Smooth muscle cell (in vitro differentiated cells): ENCODE measurements around the gene IGF2BP3. TPM values are rescaled to one million over a fixed set of nuclear protein-coding genes. Genes with fewer than 3 reads are reported as not detected.

Source experiments
- DNase-seq: peaks from one replicate; lab custom pipeline; 2025; ENCODE audit not compliant: unreplicated experiment; lab: John Stamatoyannopoulos, UW
- H2AFZ ChIP-seq: fragments of 200-600 bp; sonication (generic); 2 replicates; pipeline ENCODE4 v1.6.0; 2016; ENCODE audit warnings: antibody characterized with exemption, low read depth, mild to moderate bottlenecking
- H3F3A ChIP-seq: fragments of 200-600 bp; sonication (generic); 2 replicates; pipeline ENCODE4 v1.6.0; 2017; ENCODE audit warnings: antibody characterized with exemption, low read depth
- H3K27ac ChIP-seq: fragments of 200-600 bp; sonication (generic); 2 replicates; pipeline ENCODE4 v1.5.1; 2016; ENCODE audit warnings: low read depth, mild to moderate bottlenecking
- H3K27me3 ChIP-seq: fragments of 200-600 bp; sonication (generic); 2 replicates; pipeline ENCODE4 v1.6.1; 2016; ENCODE audit warnings: low read depth, mild to moderate bottlenecking
- H3K36me3 ChIP-seq: fragments of 200-600 bp; sonication (generic); 2 replicates; pipeline ENCODE4 v1.5.1; 2016; ENCODE audit warnings: low read depth
- H3K4me1 ChIP-seq: fragments of 200-600 bp; sonication (generic); 2 replicates; pipeline ENCODE4 v1.5.1; 2016; ENCODE audit warnings: low read depth
- H3K4me2 ChIP-seq: fragments of 200-600 bp; sonication (generic); 2 replicates; pipeline ENCODE4 v1.6.0; 2016; ENCODE audit warnings: mild to moderate bottlenecking
- H3K4me3 ChIP-seq: fragments of 200-600 bp; sonication (generic); 2 replicates; pipeline ENCODE4 v1.5.1; 2016; ENCODE audit warnings: mild to moderate bottlenecking
- H3K79me2 ChIP-seq: fragments of 200-600 bp; sonication (generic); 2 replicates; pipeline ENCODE4 v1.6.0; 2016; ENCODE audit warnings: low read depth, mild to moderate bottlenecking
- H3K9ac ChIP-seq: fragments of 200-600 bp; sonication (generic); 2 replicates; pipeline ENCODE4 v1.6.0; 2016; ENCODE audit warnings: low read depth
- H3K9me3 ChIP-seq: fragments of 200-600 bp; sonication (generic); replicated peaks from 2 replicates; pipeline ENCODE4 v1.5.1; 2016; ENCODE audit warnings: low read depth
- H4K20me1 ChIP-seq: fragments of 200-600 bp; sonication (generic); 2 replicates; pipeline ENCODE4 v1.6.0; 2016; ENCODE audit warnings: low read depth
- WGBS: methylation state at CpG from one replicate; pipeline ENCODE4 v1.1.7; 2016; ENCODE audit warnings: low lambda C conversion rate; 5-methylcytosine and 5-hydroxymethylcytosine counted together
- polyA plus RNA-seq: library from polyadenylated mRNA; unstranded; fragments of >200 nt; fragmentation: Nextera tagmentation; extraction: Ambion mirVana; gene quantifications from 2 replicates; pipeline ENCODE4 v1.2.1, GENCODE V29; 2016
- total RNA-seq: library from RNA; depleted of rRNA; stranded (reverse); fragments of >200 nt; gene quantifications from 2 replicates; pipeline ENCODE4 v1.2.3, GENCODE V29; 2014
- TF ChIP-seq, protein P1 (sequence below): fragments of 200-600 bp; sonication (generic); IDR thresholded peaks from 2 replicates; pipeline ENCODE4 v1.5.1; 2017; ENCODE audit warnings: borderline replicate concordance, mild to moderate bottlenecking, antibody characterized with exemption; ENCODE audit not compliant: insufficient read depth, poor library complexity, severe bottlenecking

The IGF2BP3 gene
- total and polyA plus RNA-seq, 2 experiments from 2014 or later, result 7.9 to 35.2 TPM

DNA sequence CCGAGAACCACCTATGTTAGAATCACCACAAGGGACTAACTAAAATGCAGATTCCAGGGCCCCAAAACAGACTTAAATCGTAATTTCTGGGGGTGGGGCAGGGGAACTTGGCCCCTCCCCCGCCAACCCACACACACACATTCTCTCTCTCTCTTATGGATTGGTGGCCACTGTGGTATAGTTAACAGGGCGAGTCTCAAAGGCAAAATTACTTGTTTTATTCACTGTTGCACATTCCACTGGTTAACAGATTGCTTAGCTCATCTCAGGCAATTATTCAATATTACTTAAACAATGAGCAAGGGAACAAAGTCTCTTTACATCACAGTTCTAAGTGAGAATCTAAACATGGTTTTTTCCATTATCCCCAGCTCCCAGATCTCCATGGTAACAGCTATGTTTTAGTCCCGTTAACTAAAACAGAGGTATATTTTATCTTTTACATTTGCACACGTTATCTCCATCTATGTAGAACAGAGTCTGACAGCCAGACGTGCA is 38.5 kb downstream of the IGF2BP3 start:
- no peaks in the 10 kb centered on the region for H3K9me3 ChIP-seq
- no peaks in the 10 kb centered on the region for H3K27me3 ChIP-seq
- WGBS, result 67% methylated on average over 7 of the region's 7 CpGs
- TF ChIP-seq, protein P1, sequence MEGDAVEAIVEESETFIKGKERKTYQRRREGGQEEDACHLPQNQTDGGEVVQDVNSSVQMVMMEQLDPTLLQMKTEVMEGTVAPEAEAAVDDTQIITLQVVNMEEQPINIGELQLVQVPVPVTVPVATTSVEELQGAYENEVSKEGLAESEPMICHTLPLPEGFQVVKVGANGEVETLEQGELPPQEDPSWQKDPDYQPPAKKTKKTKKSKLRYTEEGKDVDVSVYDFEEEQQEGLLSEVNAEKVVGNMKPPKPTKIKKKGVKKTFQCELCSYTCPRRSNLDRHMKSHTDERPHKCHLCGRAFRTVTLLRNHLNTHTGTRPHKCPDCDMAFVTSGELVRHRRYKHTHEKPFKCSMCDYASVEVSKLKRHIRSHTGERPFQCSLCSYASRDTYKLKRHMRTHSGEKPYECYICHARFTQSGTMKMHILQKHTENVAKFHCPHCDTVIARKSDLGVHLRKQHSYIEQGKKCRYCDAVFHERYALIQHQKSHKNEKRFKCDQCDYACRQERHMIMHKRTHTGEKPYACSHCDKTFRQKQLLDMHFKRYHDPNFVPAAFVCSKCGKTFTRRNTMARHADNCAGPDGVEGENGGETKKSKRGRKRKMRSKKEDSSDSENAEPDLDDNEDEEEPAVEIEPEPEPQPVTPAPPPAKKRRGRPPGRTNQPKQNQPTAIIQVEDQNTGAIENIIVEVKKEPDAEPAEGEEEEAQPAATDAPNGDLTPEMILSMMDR, result no peak
- H3K4me2 ChIP-seq, result peak overlapping the region; percentile 46
- H3K9ac ChIP-seq, result no peak overlapping the region
- peaks cover 17% of the 10 kb centered on the region for H3K4me1 ChIP-seq
- H4K20me1 ChIP-seq, result peaks cover 4% of the 10 kb centered on the region
- no peaks in the 10 kb centered on the region for H3K36me3 ChIP-seq
- DNase-seq, result no peak
- H3F3A ChIP-seq, result peaks cover 6% of the 10 kb centered on the region
- H3K79me2 ChIP-seq, result peaks cover 72% of the 10 kb centered on the region
- peak overlapping the region; percentile 71 for H3K27ac ChIP-seq
- no peak overlapping the region for H2AFZ ChIP-seq
- no peak overlapping the region for H3K4me3 ChIP-seq

DNA sequence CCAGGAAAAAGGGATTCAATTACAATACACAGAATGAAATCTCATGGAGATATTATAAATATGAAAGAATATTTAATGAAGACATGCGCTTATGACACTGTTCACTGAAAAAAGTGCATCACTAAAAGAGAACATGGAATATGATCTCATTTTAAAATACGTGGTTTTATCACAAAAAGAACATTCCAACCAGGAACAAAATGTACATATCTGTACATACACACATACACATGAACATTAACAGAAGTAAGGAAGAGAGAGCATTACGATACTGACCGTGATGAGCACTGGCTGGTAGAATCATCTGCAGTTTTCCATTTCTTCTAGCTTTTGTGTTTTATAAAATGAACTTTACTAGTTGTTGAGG is 39.4 kb downstream of the IGF2BP3 start:
- peaks cover 5% of the 10 kb centered on the region for H4K20me1 ChIP-seq
- peak overlapping the region; percentile 46 for H3K4me2 ChIP-seq
- no peak overlapping the region for H2AFZ ChIP-seq
- H3K27ac ChIP-seq, result peak overlapping the region; percentile 71
- H3F3A ChIP-seq, result peaks cover 6% of the 10 kb centered on the region
- no peaks in the 10 kb centered on the region for H3K27me3 ChIP-seq
- no peaks in the 10 kb centered on the region for H3K36me3 ChIP-seq
- 75% methylated on average over 4 of the region's 4 CpGs for WGBS
- no peaks in the 10 kb centered on the region for H3K9me3 ChIP-seq
- no peak for DNase-seq
- H3K4me3 ChIP-seq, result no peak overlapping the region
- H3K4me1 ChIP-seq, result peaks cover 17% of the 10 kb centered on the region
- peaks cover 67% of the 10 kb centered on the region for H3K79me2 ChIP-seq
- TF ChIP-seq, protein P1, result no peak
- H3K9ac ChIP-seq, result peak overlapping the region; percentile 7

DNA sequence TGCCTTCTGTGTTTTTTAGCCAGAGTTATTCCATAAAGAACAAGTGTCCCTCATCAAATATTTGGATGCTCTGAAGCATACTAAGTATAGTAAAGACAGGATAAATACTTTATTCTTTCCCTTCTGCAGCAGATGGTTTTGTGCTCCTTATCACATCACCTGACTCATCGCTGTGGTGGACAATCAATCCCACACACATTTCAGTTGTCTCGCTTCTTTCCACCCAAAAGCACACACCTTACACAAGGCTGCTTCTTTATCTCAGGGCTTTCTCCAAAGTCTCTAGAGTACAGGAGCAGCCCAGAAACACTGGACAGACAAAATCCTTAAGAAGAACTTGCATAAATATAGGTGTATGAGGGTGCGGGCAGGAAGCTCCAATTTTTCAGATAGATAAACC is 43.4 kb downstream of the IGF2BP3 start:
- Histone ChIP-seq H3K4me2 (no peak overlapping the region), H3F3A (peaks cover 4% of the 10 kb centered on the region), H3K27me3 (no peaks in the 10 kb centered on the region), H3K36me3 (no peaks in the 10 kb centered on the region), H3K27ac (no peak overlapping the region), H3K79me2 (peaks cover 57% of the 10 kb centered on the region), H4K20me1 (peaks cover 16% of the 10 kb centered on the region), H3K4me3 (no peak overlapping the region), H3K9me3 (no peaks in the 10 kb centered on the region), H3K4me1 (peaks cover 15% of the 10 kb centered on the region), H3K9ac (no peak overlapping the region), H2AFZ (no peak overlapping the region)
- DNase-seq, result no peak
- WGBS, result 79% methylated on average over 3 of the region's 3 CpGs
- TF ChIP-seq, protein P1, result no peak

DNA sequence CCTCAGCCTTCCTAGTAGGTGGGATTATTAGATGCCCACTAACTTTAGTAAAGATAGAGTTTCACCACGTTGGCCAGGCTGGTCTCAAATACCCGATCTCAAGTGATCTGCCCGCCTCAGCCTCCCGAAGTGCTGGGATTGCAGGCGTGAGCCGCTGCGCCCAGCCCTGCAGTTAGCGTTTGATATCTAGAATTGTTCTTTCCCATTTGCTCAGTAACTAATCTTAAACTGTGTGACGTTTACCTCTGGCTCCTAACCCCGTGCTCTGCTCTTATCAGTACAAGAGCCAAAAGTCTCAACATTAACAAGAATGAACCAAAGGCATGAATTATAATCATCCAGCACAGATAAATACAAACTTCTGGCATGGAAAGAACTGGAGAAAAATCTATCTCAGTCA is 47.4 kb downstream of the IGF2BP3 start:
- H3K4me3 ChIP-seq, result no peak overlapping the region
- no peak overlapping the region for H3K9ac ChIP-seq
- TF ChIP-seq, protein P1, result no peak
- no peak overlapping the region for H3K4me2 ChIP-seq
- no peaks in the 10 kb centered on the region for H3K36me3 ChIP-seq
- H3F3A ChIP-seq, result no peaks in the 10 kb centered on the region
- H3K9me3 ChIP-seq, result no peaks in the 10 kb centered on the region
- DNase-seq, result no peak
- WGBS, result 75% methylated on average over 10 of the region's 10 CpGs
- H2AFZ ChIP-seq, result no peak overlapping the region
- H4K20me1 ChIP-seq, result peaks cover 42% of the 10 kb centered on the region
- H3K27me3 ChIP-seq, result no peaks in the 10 kb centered on the region
- H3K79me2 ChIP-seq, result peaks cover 62% of the 10 kb centered on the region
- peaks cover 12% of the 10 kb centered on the region for H3K4me1 ChIP-seq
- no peak overlapping the region for H3K27ac ChIP-seq
